K562 (cell line): ENCODE measurements around the gene TNFRSF18. TPM values are rescaled to one million over a fixed set of nuclear protein-coding genes. Genes with fewer than 3 reads are reported as not detected.

ENCODE experiments used
- ATAC-seq: fragments of 200-7000 bp; cut with Tn5 transposase; 3 replicates; pipeline ENCODE4 v1.9.1; 2020; ENCODE audit warnings: moderate library complexity
- BruUV-seq: library from RNA; stranded (reverse); fragments of 400-500 nt; replicated peaks from 2 replicates; lab custom pipeline; 2021; lab: Mats Ljungman, UMichigan
- CTCF ChIA-PET: fragments of 300-600 bp; formaldehyde crosslinking; extraction: SDS; loops from one replicate; lab custom pipeline; 2021; ENCODE audit warnings: low intra/inter-chr PET ratio; lab: Yijun Ruan, JAX
- POLR2A ChIA-PET: fragments of 300-600, 350-650 bp; sonication (Branson Sonifier 250); formaldehyde crosslinking; extraction: SDS; loops from one replicate; lab custom pipeline; 2021; ENCODE audit warnings: antibody characterized with exemption, inconsistent platforms; lab: Yijun Ruan, JAX
- DNase-seq, 4 experiments: peaks; one replicate each; pipeline versions ENCODE4 v3.0.0 to v3.0.0-alpha.2; 2011 to 2018; ENCODE audit warnings: low spot score in 3 of 4, mixed read lengths in 3 of 4; ENCODE audit errors: extremely low read depth in 1 of 4
- FAIRE-seq: peaks from 2 replicates; lab custom pipeline; 2011; peaks lifted over from hg19 to GRCh38; lab: Jason Lieb, UNC
- H2AFZ ChIP-seq: 2 replicates; pipeline ENCODE4 v1.6.0; 2011; ENCODE audit warnings: low read depth, low read length, control low read depth, inconsistent platforms
- H3K27ac ChIP-seq: fragments of 200-600 bp; 3 replicates; pipeline ENCODE4 v1.8.0; 2011; ENCODE audit warnings: low read depth, mild to moderate bottlenecking, control low read depth, inconsistent platforms, low read length, moderate library complexity, mixed read lengths; ENCODE audit errors: extremely low read depth
- H3K27me3 ChIP-seq, 2 experiments: fragments of 300-600 bp in 1 of 2; 2 replicates in 1 of 2; 3 replicates in 1 of 2; pipeline versions ENCODE4 v1.6.0 to v1.8.0; 2011; ENCODE audit warnings: inconsistent platforms in 2 of 2, low read length in 2 of 2, mild to moderate bottlenecking in 1 of 2, mixed read lengths in 1 of 2, moderate library complexity in 1 of 2; ENCODE audit not compliant: control insufficient read depth in 2 of 2, insufficient read depth in 2 of 2
- H3K36me3 ChIP-seq: fragments of 300-600 bp; 3 replicates; pipeline ENCODE4 v1.8.0; 2011; ENCODE audit warnings: mild to moderate bottlenecking, low read length, inconsistent platforms; ENCODE audit not compliant: control insufficient read depth, insufficient read depth
- H3K4me1 ChIP-seq, 2 experiments: fragments of 200-600 bp in 1 of 2; replicated peaks in 1 of 2; 2 replicates in 1 of 2; 3 replicates in 1 of 2; pipeline versions ENCODE4 v1.5.1 to v1.8.0; 2011; ENCODE audit warnings: inconsistent platforms in 2 of 2, low read length in 2 of 2, mild to moderate bottlenecking in 1 of 2, mixed read lengths in 1 of 2, moderate library complexity in 1 of 2; ENCODE audit not compliant: control insufficient read depth in 2 of 2, insufficient read depth in 2 of 2
- H3K4me2 ChIP-seq: 2 replicates; pipeline ENCODE4 v1.6.1; 2011; ENCODE audit warnings: low read length, control low read depth, inconsistent platforms, mixed read lengths; ENCODE audit not compliant: insufficient read depth
- H3K4me3 ChIP-seq: fragments of 200-600 bp; sonication (generic), shearing (Covaris generic); 2 replicates; pipeline ENCODE4 v1.5.1; 2016; ENCODE audit warnings: control low read depth, inconsistent platforms
- H3K79me2 ChIP-seq: fragments of 200-600 bp; 3 replicates; pipeline ENCODE4 v1.8.0; 2011; ENCODE audit warnings: low read length, inconsistent platforms; ENCODE audit not compliant: control insufficient read depth, insufficient read depth
- H3K9ac ChIP-seq, 2 experiments: 2 replicates each; pipeline versions ENCODE4 v1.6.0 to v1.6.1; 2011; ENCODE audit warnings: low read depth in 2 of 2, low read length in 2 of 2, control low read depth in 1 of 2, inconsistent platforms in 1 of 2, mild to moderate bottlenecking in 1 of 2, mixed read lengths in 1 of 2; ENCODE audit not compliant: insufficient read depth in 1 of 2
- H3K9me1 ChIP-seq: one replicate; pipeline ENCODE4 v1.6.0; 2011; ENCODE audit warnings: inconsistent platforms, mild to moderate bottlenecking, low read length, moderate library complexity; ENCODE audit not compliant: control insufficient read depth, insufficient read depth
- H3K9me3 ChIP-seq: replicated peaks from 2 replicates; pipeline ENCODE4 v1.5.1; 2011; ENCODE audit warnings: low read depth, low read length, inconsistent platforms; ENCODE audit not compliant: control insufficient read depth, insufficient read depth
- H4K20me1 ChIP-seq: replicated peaks from 2 replicates; pipeline ENCODE4 v1.6.1; 2011; ENCODE audit warnings: low read length, inconsistent platforms, mixed read lengths; ENCODE audit not compliant: control insufficient read depth, insufficient read depth
- BRD4 ChIP-seq: fragments of 200-600 bp; sonication (generic); IDR thresholded peaks from 2 replicates; pipeline ENCODE4 v1.6.1; 2017; ENCODE audit warnings: inconsistent platforms
- DMBX1 ChIP-seq: fragments of 250-450 bp; sonication (Bioruptor Pico); IDR thresholded peaks from 2 replicates; pipeline ENCODE4 v1.8.0; 2022; ENCODE audit warnings: inconsistent platforms, mild to moderate bottlenecking, moderate library complexity, borderline replicate concordance
- FOXO4 ChIP-seq: fragments of 450-650 bp; formaldehyde crosslinking; IDR thresholded peaks from 2 replicates; pipeline ENCODE4 v1.4.0; 2020; ENCODE audit warnings: mild to moderate bottlenecking, moderate library complexity
- GATAD2A ChIP-seq: fragments of 450-650 bp; IDR thresholded peaks from 2 replicates; pipeline ENCODE4 v1.6.1; 2017
- HMBOX1 ChIP-seq: sonication (generic); IDR thresholded peaks from 2 replicates; pipeline ENCODE4 v1.6.1; 2016
- MTA2 ChIP-seq: fragments of 450-650 bp; IDR thresholded peaks from 2 replicates; pipeline ENCODE4 v1.6.1; 2016; ENCODE audit warnings: low read depth
- NCOR1 ChIP-seq: fragments of 450-650 bp; IDR thresholded peaks from 2 replicates; pipeline ENCODE4 v1.6.1; 2016; ENCODE audit warnings: mild to moderate bottlenecking, moderate library complexity
- NFIC ChIP-seq: fragments of 450-650 bp; IDR thresholded peaks from 2 replicates; pipeline ENCODE4 v1.6.1; 2017; ENCODE audit warnings: mild to moderate bottlenecking, inconsistent platforms
- RFX7 ChIP-seq: fragments of 250-450 bp; sonication (Bioruptor Pico); IDR thresholded peaks from 2 replicates; pipeline ENCODE4 v1.5.1; 2021; ENCODE audit warnings: mild to moderate bottlenecking
- SMAD4 ChIP-seq: fragments of 250-450 bp; sonication (Bioruptor Pico); conservative IDR thresholded peaks from 2 replicates; pipeline ENCODE4 v1.8.0; 2021; ENCODE audit warnings: inconsistent platforms, mild to moderate bottlenecking, moderate library complexity
- SRF ChIP-seq, 2 experiments: fragments of 250-450, 450-650 bp in 1 of 2; sonication (Bioruptor Pico) in 1 of 2; sonication (generic) in 1 of 2; formaldehyde crosslinking; IDR thresholded peaks; 2 replicates each; pipeline versions ENCODE4 v1.5.0 to v1.5.1; 2020 to 2022; ENCODE audit warnings: mild to moderate bottlenecking in 1 of 2, missing genetic modification reagents in 1 of 2
- TCF3 ChIP-seq: sonication (generic); formaldehyde crosslinking; IDR thresholded peaks from 2 replicates; pipeline ENCODE4 v1.4.0; 2020; ENCODE audit warnings: mild to moderate bottlenecking, missing genetic modification reagents
- TEAD1 ChIP-seq, 2 experiments: fragments of 450-650 bp in 1 of 2; sonication (generic) in 1 of 2; formaldehyde crosslinking; IDR thresholded peaks; 2 replicates each; pipeline versions ENCODE4 v1.4.0 to v1.8.0; 2020 to 2022; ENCODE audit warnings: mild to moderate bottlenecking in 2 of 2, missing genetic modification reagents in 1 of 2
- ZNF75A ChIP-seq: fragments of 450-650 bp; formaldehyde crosslinking; IDR thresholded peaks from 2 replicates; pipeline ENCODE4 v1.4.0; 2020; ENCODE audit warnings: mild to moderate bottlenecking
- ZNF785 ChIP-seq: fragments of 250-450 bp; sonication (Bioruptor Pico); IDR thresholded peaks from 2 replicates; pipeline ENCODE4 v1.4.0; 2020; ENCODE audit warnings: mild to moderate bottlenecking
- WGBS: fragments of 100-300 bp; shearing (Covaris generic); methylation state at CpG from one replicate; pipeline ENCODE4 v1.1.6; 2016; ENCODE audit warnings: low coverage, mixed read lengths; ENCODE audit not compliant: insufficient coverage; ENCODE audit errors: missing lambda C conversion rate; 5-methylcytosine and 5-hydroxymethylcytosine counted together
- in situ Hi-C: fragments of 300-500 bp; cut with MboI; formaldehyde crosslinking; loops from 4 replicates; pipeline ENCODE4 v1.15.0; 2018; ENCODE audit warnings: inconsistent platforms, mixed read lengths
- intact Hi-C: fragments of 100-400 bp; cut with micrococcal nuclease; formaldehyde crosslinking; loops from 2 replicates; pipeline ENCODE4 v1.14.2; 2022
- polyA plus RNA-seq, 8 experiments: library from polyadenylated mRNA; depleted of rRNA in 4 of 8; stranded (reverse) in 5 of 8; unstranded in 3 of 8; fragments of >200 nt; fragmentation: Nextera tagmentation in 2 of 8; fragmentation: Illumina TruSeq in 1 of 8; extraction: Ambion mirVana in 2 of 8; extraction: Trizol in 1 of 8; gene quantifications; 2 replicates each; pipeline versions ENCODE4 v1.2.1 to v1.2.3, GENCODE V29; 2011 to 2014; ENCODE audit warnings: inconsistent platforms in 1 of 8, missing spikeins in 1 of 8
- total RNA-seq, 7 experiments: library from RNA; depleted of rRNA in 6 of 7; stranded (reverse); fragments of >200 nt in 6 of 7; fragmentation: Illumina TruSeq in 2 of 7; extraction: Trizol in 2 of 7; gene quantifications; 2 replicates each; pipeline versions ENCODE4 v1.2.1 to v1.2.3, GENCODE V29; 2011 to 2021; ENCODE audit warnings: low replicate concordance in 1 of 7
- TF ChIP-seq, protein P1 (sequence below): fragments of 450-650 bp; IDR thresholded peaks from 2 replicates; pipeline ENCODE4 v1.6.1; 2016; ENCODE audit warnings: missing biosample characterization, missing genetic modification characterization

The TNFRSF18 gene
- total and polyA plus RNA-seq, 9 of the 15 experiments (the other 6 are each of a cell fraction or from before 2014, with no cell fraction given): 0.24 to 0.27 TPM; not detected in 7

- no peak for TF ChIP-seq SMAD4 (CRISPR knock-in tag)
- no peak for TF ChIP-seq TCF3 (CRISPR knock-in tag)
- no peak for TF ChIP-seq TEAD1 (CRISPR knock-in tag; IDR thresholded peaks at IDR 0.05)
- no peak for TF ChIP-seq BRD4
- TF ChIP-seq, protein P1, sequence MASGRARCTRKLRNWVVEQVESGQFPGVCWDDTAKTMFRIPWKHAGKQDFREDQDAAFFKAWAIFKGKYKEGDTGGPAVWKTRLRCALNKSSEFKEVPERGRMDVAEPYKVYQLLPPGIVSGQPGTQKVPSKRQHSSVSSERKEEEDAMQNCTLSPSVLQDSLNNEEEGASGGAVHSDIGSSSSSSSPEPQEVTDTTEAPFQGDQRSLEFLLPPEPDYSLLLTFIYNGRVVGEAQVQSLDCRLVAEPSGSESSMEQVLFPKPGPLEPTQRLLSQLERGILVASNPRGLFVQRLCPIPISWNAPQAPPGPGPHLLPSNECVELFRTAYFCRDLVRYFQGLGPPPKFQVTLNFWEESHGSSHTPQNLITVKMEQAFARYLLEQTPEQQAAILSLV: no peak
Measured at GRCh38 chr1:1197188-1197500, 9.2 kb downstream of the TNFRSF18 start (continued).

- Histone ChIP-seq H3K9me1 (no peaks in the 10 kb centered on the region), H4K20me1 (no peaks in the 10 kb centered on the region), H3K79me2 (no peaks in the 10 kb centered on the region), H2AFZ (no peak overlapping the region), H3K9ac (no peak overlapping the region), H3K9me3 (peaks cover 6% of the 10 kb centered on the region; the same call in 1 of the 2 replicates), H3K27me3 (no peaks in the 10 kb centered on the region; a peak in 2 of 5 replicates), H3K4me3 (no peak overlapping the region), H3K4me2 (no peak overlapping the region), H3K4me1 (peaks cover 0 to 48% of the 10 kb centered on the region in 2 experiments; a peak in 3 of 5 replicates), H3K27ac (no peak overlapping the region), H3K36me3 (no peaks in the 10 kb centered on the region)
- WGBS: 19% methylated on average over 13 of the region's 13 CpGs
- no TSS peak for BruUV-seq
- in situ Hi-C loops (no loop called here), intact Hi-C loops (no loop called here)
- ATAC-seq (no peak), FAIRE-seq (no peak), DNase-seq (peak in 1 of 4 experiments; percentile 6)
- CTCF ChIA-PET: no interaction called here
- POLR2A ChIA-PET: interaction anchor here (1.2 kb wide), 1 partner anchor 8 kb away, joined by 4 read pairs; no protein-coding TSS in a partner anchor
- no peak for TF ChIP-seq FOXO4 (CRISPR knock-in tag)
- TF ChIP-seq RFX7 (CRISPR knock-in tag): no peak
- no peak for TF ChIP-seq SRF (CRISPR knock-in tag; IDR thresholded peaks at IDR 0.05)
- no peak for TF ChIP-seq DMBX1 (CRISPR knock-in tag)
- no peak for TF ChIP-seq ZNF785
- no peak for TF ChIP-seq HMBOX1
- TF ChIP-seq MTA2: no peak
- no peak for TF ChIP-seq NFIC
- TF ChIP-seq ZNF75A (CRISPR knock-in tag): no peak
- no peak for TF ChIP-seq NCOR1
- no peak for TF ChIP-seq GATAD2A
Measured at GRCh38 chr1:1196431-1197187, 9.8 kb downstream of the TNFRSF18 start.
